ENCODE data around the gene TMEM229B. TPM values are rescaled to one million over a fixed set of nuclear protein-coding genes. Genes with fewer than 3 reads are reported as not detected.

TMEM229B gene
- total RNA-seq, 1 experiment from 2014 or later, result 0.71 TPM

DNA sequence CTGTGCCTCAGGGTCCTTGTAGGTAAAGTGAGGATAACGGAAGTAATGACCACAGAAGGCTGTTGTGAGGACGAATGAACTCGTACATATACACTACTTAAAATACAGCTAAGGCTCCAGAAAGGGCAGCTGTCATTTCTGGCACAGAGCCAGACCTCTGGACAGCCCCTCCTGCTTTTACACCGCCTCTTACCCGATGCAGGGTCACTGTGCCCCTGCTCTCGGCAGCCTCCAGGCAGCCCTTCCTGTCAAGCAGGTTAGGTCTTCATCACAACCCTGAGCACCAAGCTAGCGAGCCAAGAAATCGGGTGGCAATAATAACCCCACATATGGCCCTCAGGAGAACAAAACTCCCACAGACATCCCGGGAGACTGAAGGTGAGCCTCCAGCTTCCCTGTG, 8.5 kb downstream of the TMEM229B start:
- intact Hi-C loops (cut with micrococcal nuclease), result no loop called here
- Histone ChIP-seq H3K27me3 (ENCODE audit: insufficient read depth, low read length) (no peaks in the 10 kb centered on the region), H3K9ac (ENCODE audit: low read length) (no peak overlapping the region), H3K9me2 (ENCODE audit: insufficient read depth) (no peaks in the 10 kb centered on the region), H2AFZ (ENCODE audit: low read depth, low read length, poor library complexity, severe bottlenecking) (no peak overlapping the region), H3K36me3 (ENCODE audit: control insufficient read depth in 1 of 2, insufficient read depth in 2 of 2, low read length in 2 of 2) (no peaks in the 10 kb centered on the region), H4K20me1 (ENCODE audit: insufficient read depth) (no peaks in the 10 kb centered on the region), H3K4me1 (ENCODE audit: control insufficient read depth in 1 of 2, insufficient read depth in 2 of 2, low read length in 2 of 2) (peaks cover 0 to 5% of the 10 kb centered on the region in 2 experiments; a peak in 1 of 4 replicates), H3K4me2 (ENCODE audit: low read length) (no peak overlapping the region), H3K4me3 (replicated peaks in 1 of 2; ENCODE audit: low read depth in 1 of 2, low read length in 2 of 2) (no peak overlapping the region), H3K27ac (ENCODE audit: low read depth, low read length) (no peak overlapping the region), H3K9me3 (ENCODE audit: control insufficient read depth in 1 of 2, insufficient read depth in 1 of 2, low read depth in 1 of 2, low read length in 2 of 2) (no peaks in the 10 kb centered on the region), H3K79me2 (ENCODE audit: insufficient read depth, low read length) (no peaks in the 10 kb centered on the region)
- no TSS peak for BruUV-seq (replicated peaks)
- DNase-seq (ENCODE audit: low read depth, low spot score) (no peak), ATAC-seq (no peak)
- CTCF ChIA-PET, result no interaction called here
- RAD21 ChIA-PET (ENCODE audit: low non-redundant PET in 1 of 2, low total read pairs in 2 of 2, uncharacterized antibody in 2 of 2, unreplicated experiment in 2 of 2), result no interaction called here
- no peak for TF ChIP-seq JUND (IDR thresholded peaks at IDR 0.05)
- TF ChIP-seq YY1 (IDR thresholded peaks at IDR 0.05; ENCODE audit: extremely low read depth, insufficient replicate concordance, low read depth, low read length), result no peak
- no peak for TF ChIP-seq CBX3 (IDR thresholded peaks at IDR 0.05; ENCODE audit: low read depth)
- no peak for TF ChIP-seq ELF1 (IDR thresholded peaks at IDR 0.05; ENCODE audit: borderline replicate concordance, low read depth)
- TF ChIP-seq, protein P1, sequence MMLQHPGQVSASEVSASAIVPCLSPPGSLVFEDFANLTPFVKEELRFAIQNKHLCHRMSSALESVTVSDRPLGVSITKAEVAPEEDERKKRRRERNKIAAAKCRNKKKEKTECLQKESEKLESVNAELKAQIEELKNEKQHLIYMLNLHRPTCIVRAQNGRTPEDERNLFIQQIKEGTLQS (IDR thresholded peaks at IDR 0.05), result no peak
- TF ChIP-seq POLR2A (IDR thresholded peaks at IDR 0.05; ENCODE audit: borderline replicate concordance, extremely low read depth, insufficient read depth, insufficient read length), result no peak
- no peak for TF ChIP-seq POLR2AphosphoS5 (IDR thresholded peaks at IDR 0.05; ENCODE audit: low read depth, low read length)
- no peak for TF ChIP-seq RAD21 (IDR thresholded peaks at IDR 0.05; ENCODE audit: low read depth)
- no peak for TF ChIP-seq EZH2phosphoT487 (IDR thresholded peaks at IDR 0.05; ENCODE audit: borderline replicate concordance)
- TF ChIP-seq ZFX (IDR thresholded peaks at IDR 0.05), result no peak
- TF ChIP-seq, protein P2, sequence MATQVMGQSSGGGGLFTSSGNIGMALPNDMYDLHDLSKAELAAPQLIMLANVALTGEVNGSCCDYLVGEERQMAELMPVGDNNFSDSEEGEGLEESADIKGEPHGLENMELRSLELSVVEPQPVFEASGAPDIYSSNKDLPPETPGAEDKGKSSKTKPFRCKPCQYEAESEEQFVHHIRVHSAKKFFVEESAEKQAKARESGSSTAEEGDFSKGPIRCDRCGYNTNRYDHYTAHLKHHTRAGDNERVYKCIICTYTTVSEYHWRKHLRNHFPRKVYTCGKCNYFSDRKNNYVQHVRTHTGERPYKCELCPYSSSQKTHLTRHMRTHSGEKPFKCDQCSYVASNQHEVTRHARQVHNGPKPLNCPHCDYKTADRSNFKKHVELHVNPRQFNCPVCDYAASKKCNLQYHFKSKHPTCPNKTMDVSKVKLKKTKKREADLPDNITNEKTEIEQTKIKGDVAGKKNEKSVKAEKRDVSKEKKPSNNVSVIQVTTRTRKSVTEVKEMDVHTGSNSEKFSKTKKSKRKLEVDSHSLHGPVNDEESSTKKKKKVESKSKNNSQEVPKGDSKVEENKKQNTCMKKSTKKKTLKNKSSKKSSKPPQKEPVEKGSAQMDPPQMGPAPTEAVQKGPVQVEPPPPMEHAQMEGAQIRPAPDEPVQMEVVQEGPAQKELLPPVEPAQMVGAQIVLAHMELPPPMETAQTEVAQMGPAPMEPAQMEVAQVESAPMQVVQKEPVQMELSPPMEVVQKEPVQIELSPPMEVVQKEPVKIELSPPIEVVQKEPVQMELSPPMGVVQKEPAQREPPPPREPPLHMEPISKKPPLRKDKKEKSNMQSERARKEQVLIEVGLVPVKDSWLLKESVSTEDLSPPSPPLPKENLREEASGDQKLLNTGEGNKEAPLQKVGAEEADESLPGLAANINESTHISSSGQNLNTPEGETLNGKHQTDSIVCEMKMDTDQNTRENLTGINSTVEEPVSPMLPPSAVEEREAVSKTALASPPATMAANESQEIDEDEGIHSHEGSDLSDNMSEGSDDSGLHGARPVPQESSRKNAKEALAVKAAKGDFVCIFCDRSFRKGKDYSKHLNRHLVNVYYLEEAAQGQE (IDR thresholded peaks at IDR 0.05; ENCODE audit: low read depth), result no peak
- TF ChIP-seq, protein P3, sequence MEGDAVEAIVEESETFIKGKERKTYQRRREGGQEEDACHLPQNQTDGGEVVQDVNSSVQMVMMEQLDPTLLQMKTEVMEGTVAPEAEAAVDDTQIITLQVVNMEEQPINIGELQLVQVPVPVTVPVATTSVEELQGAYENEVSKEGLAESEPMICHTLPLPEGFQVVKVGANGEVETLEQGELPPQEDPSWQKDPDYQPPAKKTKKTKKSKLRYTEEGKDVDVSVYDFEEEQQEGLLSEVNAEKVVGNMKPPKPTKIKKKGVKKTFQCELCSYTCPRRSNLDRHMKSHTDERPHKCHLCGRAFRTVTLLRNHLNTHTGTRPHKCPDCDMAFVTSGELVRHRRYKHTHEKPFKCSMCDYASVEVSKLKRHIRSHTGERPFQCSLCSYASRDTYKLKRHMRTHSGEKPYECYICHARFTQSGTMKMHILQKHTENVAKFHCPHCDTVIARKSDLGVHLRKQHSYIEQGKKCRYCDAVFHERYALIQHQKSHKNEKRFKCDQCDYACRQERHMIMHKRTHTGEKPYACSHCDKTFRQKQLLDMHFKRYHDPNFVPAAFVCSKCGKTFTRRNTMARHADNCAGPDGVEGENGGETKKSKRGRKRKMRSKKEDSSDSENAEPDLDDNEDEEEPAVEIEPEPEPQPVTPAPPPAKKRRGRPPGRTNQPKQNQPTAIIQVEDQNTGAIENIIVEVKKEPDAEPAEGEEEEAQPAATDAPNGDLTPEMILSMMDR (IDR thresholded peaks at IDR 0.05 in 2 of 3, conservative IDR thresholded peaks at IDR 0.05 in 1 of 3; ENCODE audit: borderline replicate concordance in 1 of 3, insufficient read depth in 1 of 3, low read depth in 2 of 3, low read length in 2 of 3), result no peak
- no peak for TF ChIP-seq TCF7L2 (IDR thresholded peaks at IDR 0.05; ENCODE audit: borderline replicate concordance, extremely low read depth, insufficient read depth, insufficient read length)
- TF ChIP-seq CEBPB (IDR thresholded peaks at IDR 0.05; ENCODE audit: low read depth), result no peak
- no peak for TF ChIP-seq EGR1 (IDR thresholded peaks at IDR 0.05; ENCODE audit: low read depth)
- TF ChIP-seq, protein P4, sequence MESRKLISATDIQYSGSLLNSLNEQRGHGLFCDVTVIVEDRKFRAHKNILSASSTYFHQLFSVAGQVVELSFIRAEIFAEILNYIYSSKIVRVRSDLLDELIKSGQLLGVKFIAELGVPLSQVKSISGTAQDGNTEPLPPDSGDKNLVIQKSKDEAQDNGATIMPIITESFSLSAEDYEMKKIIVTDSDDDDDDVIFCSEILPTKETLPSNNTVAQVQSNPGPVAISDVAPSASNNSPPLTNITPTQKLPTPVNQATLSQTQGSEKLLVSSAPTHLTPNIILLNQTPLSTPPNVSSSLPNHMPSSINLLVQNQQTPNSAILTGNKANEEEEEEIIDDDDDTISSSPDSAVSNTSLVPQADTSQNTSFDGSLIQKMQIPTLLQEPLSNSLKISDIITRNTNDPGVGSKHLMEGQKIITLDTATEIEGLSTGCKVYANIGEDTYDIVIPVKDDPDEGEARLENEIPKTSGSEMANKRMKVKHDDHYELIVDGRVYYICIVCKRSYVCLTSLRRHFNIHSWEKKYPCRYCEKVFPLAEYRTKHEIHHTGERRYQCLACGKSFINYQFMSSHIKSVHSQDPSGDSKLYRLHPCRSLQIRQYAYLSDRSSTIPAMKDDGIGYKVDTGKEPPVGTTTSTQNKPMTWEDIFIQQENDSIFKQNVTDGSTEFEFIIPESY (IDR thresholded peaks at IDR 0.05; ENCODE audit: extremely low read depth, insufficient replicate concordance, low read length), result no peak
- POLR2A ChIA-PET, result no interaction called here

Measured in HCT116 (cell line).